Measurements from ENCODE around the gene MOCS2.

The MOCS2 gene

DNA sequence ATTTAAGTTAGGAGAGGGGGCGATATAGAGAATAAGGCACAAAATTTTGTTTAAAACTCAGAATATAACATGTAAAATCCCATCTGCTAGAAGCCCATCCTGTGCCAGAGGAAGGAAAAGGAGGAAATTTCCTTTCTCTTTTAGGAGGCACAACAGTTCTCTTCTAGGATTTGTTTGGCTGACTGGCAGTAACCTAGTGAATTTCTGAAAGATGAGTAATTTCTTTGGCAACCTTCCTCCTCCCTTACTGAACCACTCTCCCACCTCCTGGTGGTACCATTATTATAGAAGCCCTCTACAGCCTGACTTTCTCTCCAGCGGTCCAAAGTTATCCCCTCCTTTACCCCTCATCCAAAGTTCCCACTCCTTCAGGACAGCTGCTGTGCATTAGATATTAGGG is 18.3 kb downstream of the MOCS2 start:
- no peak for DNase-seq

DNA sequence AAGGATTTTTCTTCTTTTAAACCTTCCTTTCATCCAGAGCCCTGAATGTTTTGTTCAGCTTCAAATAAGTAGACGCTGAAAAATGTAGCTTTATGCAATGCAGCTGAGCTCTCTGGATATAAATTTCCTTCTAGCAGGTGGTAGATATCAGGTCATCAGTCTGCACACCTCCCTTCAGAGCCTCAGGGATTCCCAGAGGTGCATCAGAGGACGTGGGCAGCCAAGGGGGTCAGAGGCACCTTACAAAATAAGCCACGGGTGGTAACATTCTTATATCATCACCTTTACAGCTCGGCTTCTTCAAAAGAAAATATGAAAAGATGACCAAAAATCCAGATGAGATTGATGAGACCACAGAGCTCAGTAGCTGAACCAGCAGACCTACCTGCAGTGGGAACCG is 19.3 kb downstream of the MOCS2 start:
- DNase-seq, result no peak

DNA sequence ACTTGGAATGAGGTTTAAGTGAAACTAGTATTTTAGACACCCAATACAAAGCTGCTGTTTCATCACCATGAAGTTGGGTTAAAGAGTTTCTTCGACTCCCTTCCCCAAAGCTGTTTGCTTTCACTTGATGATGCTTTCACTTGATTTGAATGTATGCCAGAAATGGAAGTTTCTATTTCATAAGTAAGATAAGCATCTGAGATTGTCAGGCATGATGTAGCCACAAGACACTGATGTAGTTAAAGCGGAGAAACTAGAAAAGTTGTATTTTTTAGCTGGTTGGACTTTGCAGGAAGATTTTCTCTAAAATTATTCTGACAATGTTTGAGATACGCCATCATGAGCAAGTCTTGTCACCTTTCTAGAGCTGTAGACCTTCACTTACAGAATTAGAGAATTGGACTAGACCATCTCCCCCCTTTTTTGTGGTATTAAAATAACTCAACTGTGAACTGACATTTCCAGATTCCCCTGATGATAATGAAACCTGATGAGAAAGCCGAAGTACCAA is 20.0 kb downstream of the MOCS2 start:
- DNase-seq, result no peak

DNA sequence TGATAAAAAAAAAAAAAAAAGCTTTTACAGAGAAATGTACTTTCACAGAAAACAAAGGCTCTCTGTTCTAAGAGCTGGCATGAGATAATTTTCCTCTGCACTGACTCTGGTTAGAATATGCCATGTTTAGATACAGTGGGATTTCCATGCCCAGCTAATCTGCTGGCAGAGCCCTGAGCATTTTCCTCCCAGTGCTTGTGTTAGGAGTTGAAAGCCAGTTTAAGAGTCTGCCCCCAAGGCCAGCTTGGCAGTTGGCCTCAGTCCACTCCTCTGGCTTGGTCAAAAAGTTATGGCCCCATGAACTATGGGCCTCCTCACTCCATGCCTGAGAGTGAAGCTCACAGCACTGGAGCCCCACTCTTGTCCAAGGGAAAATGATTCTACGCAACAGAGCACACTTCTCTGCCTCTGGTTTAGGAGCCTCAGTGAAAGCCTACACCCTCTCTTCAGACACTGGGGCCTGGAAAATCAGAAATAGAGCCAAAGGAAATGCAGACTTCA is 21.9 kb downstream of the MOCS2 start:
- DNase-seq, result no peak

DNA sequence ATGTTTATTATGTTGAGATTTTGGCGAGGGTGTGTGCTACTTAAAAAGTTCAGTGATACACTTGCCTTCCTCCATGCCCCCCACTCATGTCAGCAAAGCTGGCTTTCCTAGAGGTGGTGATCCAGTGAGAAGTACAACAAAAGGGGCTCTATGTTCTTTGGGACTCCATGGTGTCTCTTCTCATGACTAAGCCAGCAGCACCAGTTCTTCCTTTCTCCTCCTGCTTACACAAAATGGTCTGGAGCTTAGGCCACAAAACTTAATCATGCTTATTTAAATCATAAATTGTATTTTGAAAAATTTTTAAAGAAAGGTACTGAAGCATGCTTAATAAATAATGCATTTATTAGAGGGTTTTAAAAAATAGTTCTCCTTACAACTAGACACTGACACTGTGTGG is 22.4 kb downstream of the MOCS2 start:
- DNase-seq, result no peak

DNA sequence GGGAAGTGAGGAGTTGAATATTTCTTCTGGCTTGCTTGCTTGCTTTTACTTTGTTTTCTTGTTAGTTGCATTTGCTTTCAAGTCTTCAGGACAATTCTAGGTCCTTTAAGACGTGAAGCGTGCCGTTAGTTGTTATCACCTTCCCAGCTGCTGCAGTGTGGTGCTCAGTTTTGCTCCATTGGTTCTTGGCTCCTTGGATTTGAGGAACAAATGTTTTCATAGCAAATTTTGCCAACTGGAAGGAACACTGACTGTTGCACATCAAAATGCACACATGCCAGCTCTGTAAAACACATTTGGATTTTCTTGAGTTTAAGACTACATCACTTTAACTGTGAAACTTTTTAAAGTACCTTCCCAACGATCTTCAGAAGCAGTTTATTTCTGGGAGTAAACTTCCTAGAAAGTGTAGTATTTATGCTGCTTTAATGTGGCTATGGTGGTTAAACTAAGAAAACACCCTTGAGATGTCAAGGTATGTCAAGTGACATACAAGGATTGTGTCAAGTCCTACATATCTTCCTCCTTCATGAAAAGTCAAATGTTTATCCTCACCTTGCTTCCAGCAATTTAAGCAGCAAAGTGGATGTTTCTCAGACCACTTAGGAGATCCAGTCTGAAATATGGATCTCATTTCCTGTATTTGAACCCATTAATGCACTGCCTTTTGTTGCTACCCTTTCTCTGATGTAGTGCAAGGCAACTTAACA is 24.9 kb downstream of the MOCS2 start:
- DNase-seq, result no peak

DNA sequence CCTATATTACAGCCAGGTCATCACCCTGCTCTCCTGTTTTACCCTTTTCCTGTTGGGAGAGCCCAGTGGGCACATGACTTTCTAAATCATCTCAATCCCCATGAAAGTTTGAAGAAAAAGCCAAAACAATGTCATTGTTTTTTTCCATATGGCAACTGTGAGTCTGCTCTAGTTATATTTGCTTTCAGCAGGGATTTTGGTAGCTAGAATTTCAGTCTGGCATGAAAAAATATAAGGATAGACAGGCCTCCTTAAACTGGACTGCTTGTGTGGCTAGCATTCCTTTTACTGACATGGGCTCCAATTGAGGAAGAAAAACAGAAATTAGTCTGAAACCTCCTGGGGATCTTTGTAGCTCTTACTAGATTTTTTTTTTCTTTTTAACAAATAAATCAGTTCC is 25.6 kb downstream of the MOCS2 start:
- DNase-seq, result no peak

DNA sequence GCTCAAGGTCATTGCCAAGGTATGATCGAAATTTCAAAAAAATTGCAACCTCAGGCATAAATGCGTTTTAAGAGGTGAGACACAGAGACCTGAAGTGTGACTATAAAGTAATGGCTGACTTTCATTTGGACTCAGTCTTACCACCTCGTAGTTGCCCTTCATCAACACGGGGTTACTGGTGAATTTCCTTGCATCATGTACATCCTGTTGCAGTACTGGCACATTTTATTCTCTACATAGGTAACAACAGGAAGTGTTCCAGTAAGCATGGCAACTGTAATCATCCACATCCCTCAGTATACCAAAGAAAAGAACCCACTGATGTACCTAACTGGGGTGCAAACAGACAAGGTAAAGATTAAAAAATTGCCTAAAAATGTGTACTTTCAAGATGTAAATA is 29.3 kb downstream of the MOCS2 start:
- no peak for DNase-seq

DNA sequence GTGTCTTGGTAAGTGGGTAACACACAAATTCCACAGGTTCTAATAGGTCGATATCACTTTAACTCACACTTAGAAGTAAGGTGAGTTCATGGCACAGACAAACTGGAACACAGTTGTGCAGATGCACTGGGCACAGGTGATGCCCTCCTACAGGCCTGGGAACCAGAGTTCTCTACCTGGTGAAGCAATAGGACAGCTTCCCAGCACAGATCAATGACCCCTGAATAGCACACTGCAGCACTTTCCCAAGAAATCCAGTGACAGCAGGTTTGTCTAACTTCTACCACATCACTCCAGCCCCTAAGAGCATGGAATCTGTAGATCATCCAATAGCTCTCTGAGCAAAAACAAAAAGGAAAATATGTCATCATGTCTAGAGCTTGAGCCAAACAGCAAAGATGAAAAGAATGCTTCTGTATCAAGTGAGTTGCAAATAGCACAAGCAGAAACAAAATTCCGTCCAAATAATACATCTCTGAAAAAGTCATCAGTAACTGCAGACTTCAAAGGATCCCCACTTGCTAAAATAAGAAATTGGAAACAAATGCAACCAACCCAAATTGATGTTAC is 33.5 kb downstream of the MOCS2 start:
- no peak for DNase-seq

DNA sequence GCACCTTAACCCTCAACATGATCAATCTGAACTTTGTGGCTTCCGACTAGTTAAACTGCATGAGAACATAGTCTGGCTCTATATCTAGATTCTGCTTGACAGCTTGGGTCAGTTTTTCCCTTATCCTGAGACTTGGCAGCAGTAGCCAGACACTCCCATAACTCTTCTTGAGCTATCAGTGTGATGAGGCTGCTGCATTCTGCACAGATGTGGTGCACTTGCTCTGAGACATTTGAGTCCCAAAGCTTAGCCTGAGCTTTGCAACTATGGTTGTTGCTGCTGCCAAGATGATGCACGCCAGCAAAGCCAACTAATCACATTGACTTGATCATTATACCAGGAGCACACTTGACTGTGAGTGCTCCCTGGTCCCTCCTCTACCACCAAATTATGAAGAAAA is 36.2 kb downstream of the MOCS2 start:
- DNase-seq, result no peak

DNA sequence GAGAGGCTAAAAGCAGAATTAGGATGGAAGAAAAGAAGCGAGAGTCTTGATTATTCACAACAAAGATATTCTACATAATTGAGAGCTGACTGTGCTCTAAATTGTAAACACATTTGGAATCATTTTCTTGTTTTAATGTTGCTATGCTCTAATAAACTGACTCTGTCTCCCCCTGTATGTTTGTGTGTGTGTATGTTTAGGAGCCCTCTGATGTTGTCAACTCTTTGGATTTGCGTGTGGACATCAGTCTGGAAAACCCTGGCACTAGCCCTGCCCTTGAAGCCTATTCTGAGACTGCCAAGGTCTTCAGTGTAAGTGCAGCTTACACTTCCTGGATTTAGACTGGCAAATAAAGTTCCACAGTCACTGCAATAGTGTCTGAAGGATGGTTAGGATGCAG is 37.8 kb downstream of the MOCS2 start:
- no peak for DNase-seq

DNA sequence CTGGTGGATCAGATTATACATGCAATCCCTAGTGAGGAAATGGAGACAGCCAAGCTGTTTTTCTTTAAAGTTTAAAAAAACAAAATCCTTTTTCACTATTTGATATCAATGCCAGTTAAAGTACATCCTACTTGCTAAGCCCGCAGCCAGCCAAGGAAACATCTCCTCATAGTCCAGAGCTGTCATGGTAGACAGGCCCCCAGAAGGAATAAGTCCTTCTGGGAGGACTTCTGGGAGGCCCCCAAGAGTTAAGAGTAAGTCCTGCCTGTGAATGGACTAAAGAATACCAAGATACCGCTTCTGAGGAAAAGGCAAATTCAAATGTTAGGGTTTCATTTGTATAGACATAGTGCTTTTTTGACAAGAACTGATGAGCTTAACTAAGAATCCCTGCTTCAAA is 38.3 kb downstream of the MOCS2 start:
- no peak for DNase-seq

DNA sequence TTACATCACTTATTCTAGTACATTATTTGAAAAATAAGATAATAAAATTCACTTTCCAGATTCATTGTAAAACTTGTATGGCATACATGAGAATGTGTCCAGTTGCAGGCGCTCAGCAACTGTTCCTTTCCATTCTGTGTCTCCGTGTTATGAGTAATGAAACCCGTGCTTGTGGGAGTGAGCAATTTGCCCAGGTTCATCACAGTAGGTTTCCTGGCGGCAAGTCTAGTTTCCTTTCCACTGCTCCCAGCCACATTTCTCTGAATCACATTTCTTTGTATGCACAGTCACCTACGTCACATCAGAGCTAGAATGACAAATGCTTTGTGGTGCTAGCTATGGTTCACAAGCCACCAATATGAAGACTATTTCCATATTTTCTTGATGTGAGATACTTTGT is 39.9 kb downstream of the MOCS2 start:
- no peak for DNase-seq

DNA sequence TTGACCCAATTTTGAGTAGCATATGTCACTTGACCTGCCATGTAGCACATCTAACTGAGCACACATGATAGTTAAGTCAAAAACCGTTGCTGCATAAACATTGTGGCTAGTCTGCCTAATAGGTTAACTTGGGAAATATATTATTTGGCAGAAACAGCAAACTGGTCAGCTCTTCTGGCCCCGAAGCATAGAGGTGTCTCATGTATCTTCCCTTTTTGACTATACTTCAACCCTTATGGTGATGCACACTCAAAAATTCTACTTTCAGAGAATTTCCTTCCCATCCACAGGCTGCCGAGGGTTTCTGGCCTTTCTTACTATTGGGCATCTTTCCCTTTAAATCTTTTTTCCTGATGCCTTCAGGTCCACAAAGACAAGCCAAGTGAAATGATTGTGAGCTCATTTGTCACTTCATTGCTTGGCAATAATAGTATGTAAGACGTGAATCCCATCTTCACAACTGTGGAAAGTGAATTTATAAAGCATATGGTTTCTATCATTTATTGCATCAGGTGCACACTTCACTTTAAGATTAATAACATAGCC is 41.2 kb downstream of the MOCS2 start:
- no peak for DNase-seq

DNA sequence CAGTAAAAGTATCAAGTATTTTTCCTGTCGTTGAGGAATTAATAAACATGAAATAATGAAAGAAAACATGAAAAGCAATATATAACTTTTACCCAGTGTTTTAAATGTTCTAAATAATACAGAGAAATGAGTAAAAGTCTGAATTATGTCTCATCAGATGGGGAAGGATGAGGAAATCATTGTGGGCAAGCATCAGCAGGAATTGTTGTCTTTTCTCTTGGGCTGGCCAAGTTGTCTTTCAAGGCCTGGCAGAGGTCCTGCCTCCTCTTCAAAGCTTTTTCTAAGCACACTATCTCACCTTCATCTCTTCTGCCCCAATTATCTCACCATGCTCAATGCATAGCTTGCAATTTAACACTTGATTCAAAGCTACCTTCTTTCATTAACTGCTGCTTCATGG is 41.9 kb downstream of the MOCS2 start:
- no peak for DNase-seq

DNA sequence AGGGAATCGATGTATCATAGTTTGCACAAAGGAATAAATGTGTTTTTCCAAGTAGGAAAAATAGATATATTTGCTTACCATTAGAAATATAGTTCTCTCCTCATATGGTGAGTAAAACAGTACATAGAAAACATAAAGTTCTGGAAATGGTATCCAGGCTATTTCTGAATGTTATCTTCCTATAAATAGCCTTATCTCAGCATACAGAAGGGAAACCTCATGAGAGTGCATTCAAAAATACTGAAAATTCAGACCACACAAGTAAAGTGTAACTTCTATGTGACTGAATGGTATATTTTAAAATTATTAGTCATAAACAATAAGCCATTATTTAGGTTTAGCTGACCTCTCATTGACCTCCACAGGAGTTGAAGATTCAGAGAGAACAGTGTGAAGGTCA is 43.5 kb downstream of the MOCS2 start:
- DNase-seq, result no peak

DNA sequence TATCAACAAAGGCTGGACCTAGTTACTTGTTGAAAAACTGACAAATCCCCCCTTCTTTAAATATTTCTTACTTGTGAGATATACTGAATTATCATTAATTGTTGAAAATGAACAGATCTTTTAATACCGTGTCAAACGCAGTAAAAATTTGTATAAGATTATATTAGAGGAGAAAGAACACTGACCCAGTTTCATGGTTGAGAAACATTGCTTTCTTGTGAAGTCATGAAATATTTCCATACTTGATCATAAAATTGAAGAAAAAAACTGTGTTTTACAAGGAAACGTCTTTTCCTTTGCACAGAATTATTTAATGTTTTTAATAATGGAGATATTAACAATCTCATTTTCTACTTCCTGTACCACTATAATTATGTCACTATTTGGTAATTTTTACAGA is 45.8 kb downstream of the MOCS2 start:
- no peak for DNase-seq

DNA sequence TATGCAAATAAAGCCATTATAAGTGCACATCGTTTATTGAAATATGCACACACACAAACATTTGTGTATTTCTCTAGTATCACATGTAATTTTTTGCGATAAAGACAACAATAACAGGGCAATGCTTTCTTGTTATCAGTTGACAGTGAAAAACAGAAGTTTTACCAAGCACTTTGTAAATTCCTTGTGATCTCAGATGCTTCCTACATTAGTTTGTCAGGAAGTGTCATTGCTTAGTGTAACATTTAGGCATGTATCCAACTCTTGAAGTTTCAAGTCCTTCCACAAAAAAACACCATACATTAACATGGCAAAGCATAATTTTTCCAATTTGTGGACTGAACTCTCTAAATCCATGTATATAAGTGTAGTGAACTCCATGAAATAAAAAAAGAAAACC is 46.4 kb downstream of the MOCS2 start:
- DNase-seq, result no peak

DNA sequence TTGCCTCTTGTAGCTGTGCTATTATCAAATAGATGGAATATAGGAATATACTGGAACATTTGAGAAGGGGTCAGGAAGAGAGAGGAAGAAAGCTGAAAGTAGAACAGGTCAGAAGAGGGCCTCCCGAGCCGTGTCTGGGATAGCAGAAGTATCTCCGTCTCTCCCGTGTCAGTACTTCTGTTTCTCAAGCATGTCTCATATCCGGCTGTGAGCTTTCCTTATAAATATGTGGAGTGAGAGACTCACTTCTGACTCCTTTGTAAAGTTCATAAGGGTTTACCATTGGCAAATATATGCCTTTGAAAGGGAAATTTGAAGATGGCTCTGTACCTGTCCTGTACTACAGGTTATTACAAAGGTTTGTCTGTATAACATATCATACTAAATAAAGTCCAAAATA is 50.3 kb downstream of the MOCS2 start:
- no peak for DNase-seq

DNA sequence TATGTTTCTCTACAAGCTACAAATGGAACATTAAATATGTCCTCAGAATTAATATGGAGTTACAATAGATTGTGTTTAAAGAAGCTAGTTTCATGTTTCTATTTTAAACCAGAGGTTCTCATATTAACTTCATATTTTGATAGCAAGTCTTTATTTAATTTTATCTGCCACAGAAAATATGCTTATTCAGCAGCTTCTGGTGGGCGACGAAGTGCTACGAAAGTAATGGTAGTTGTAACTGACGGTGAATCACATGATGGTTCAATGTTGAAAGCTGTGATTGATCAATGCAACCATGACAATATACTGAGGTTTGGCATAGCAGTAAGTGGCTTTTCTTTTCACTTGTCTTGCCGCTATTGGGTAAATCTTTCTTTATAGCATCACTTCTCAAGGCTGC is 54.2 kb downstream of the MOCS2 start:
- DNase-seq, result no peak

DNA sequence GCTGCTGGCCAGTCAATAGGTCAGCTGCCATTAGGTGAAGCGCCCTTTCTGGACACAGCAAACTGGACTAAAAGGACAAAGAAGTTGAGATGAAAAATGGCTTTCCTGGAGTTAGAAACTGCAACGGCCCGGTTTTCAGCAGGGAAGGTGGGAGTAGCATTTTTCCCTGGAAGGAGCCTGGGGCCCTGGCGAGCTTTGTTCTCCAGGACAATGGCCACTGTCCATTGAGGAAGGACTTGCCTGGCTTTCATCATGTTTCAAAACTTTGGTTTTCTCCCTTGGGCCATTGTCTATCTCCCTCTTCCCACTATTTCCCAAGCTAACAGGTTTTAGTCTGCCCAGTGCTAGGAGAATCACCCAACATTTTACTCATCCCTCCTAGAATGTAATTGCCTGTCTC is 56.2 kb downstream of the MOCS2 start:
- DNase-seq, result no peak

DNA sequence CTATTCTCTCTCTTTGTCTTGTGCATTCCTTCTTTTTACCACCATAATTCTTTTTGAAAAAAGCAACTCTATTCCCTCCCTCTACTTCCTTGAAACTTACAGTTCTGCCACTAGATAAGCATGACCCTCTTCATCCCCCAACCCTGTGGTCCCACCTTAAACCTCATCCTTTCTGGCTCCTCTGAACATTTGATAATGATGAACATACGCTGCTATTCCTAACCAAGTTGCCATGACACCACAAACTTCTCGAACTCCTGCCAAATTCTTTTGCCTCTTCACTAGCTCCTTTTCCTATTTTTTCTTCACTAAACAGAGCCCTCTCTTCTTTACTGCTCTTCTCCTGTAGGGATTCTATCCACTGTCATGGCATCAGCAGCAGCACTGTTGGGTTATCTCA is 57.1 kb downstream of the MOCS2 start:
- DNase-seq, result no peak

DNA sequence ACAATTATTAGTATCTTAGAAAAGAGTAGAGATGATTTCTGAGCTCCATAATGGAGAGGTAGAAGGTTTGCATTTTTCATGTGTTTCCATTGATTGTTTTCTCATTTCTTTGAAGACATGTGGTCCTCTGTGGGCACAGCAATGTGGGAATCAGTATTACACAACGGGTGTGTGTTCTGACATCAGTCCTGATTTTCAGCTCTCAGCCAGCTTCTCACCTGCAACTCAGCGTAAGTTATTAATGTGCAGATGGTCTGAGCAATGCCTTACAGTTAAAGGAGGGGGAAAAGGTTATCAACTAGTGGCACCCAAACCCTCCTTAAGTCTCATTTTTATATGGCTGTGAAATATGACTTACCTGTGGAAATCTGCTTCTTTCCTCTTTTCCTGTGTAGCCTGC is 61.3 kb downstream of the MOCS2 start:
- no peak for DNase-seq
